ENCODE measurements around the gene KCTD16. TPM values are rescaled to one million over a fixed set of nuclear protein-coding genes. Genes with fewer than 3 reads are reported as not detected.

KCTD16 gene
- total and polyA plus RNA-seq, 12 donors, result 0.04 to 2.1 (median 0.48) TPM; not detected in 1

DNA sequence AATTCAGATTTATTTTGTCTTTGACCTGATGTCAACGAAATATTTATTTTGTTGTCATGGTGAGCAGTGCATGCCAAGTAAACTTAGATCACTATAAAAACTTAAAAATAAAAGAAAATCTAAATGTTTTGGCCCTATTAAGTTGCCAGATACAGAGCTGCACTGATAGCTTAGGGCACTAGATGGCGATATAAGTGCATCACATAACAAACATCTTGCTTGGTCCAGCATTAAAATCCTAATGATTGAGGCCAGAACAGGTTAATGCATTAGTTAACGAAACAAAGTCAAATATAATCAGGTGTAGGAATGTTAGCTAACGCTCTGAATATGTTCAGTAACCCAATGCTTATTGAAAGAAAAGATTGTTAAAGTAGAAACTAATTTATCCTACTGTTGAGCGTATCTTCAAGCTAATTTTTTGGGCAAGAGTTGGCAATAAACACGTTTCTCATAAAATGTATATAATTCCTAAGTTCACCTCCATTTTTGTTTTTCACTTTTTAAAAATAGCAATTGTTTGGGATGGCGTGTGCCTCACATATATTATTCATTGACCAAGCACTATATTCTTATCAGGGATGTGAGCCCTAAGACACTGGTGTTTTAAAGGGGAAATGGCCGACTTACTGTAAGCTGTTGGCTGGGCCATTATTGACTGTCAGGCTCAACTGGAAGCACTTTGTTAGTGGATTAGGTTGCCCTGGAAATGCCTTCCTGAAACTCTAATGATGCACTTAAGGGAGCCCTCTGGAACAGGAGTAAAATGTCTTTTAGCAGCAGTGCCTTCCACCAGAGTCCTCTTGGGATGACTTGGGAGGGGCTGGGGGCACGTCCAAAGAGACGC lies 33.3 kb downstream of the KCTD16 start:
- no peaks in the 10 kb centered on the region for H3K36me3 ChIP-seq (replicated peaks in 1 of 2)
- H3K4me3 ChIP-seq, result no peak overlapping the region
- no peaks in the 10 kb centered on the region for H3K4me1 ChIP-seq (replicated peaks in 1 of 2)
- peaks cover 0 to 3% (median 0%) of the 10 kb centered on the region in 3 donors for H3K9me3 ChIP-seq (replicated peaks in 1 of 3)
- DNase-seq, result peak; percentile 18 to 73 (median 44)
- intact Hi-C loops (cut with DNase I), result loop anchor here in 1 of 2 donors (10.0 kb wide), 1 partner anchor 1841 kb away; no protein-coding TSS in a partner anchor
- H3K27me3 ChIP-seq, result peaks cover 17% of the 10 kb centered on the region
- H3K27ac ChIP-seq, result no peak overlapping the region
- WGBS, 4 donors, result 29 to 36% (median 32%) methylated on average over 10 of the region's 10 CpGs
- TF ChIP-seq, protein P1, sequence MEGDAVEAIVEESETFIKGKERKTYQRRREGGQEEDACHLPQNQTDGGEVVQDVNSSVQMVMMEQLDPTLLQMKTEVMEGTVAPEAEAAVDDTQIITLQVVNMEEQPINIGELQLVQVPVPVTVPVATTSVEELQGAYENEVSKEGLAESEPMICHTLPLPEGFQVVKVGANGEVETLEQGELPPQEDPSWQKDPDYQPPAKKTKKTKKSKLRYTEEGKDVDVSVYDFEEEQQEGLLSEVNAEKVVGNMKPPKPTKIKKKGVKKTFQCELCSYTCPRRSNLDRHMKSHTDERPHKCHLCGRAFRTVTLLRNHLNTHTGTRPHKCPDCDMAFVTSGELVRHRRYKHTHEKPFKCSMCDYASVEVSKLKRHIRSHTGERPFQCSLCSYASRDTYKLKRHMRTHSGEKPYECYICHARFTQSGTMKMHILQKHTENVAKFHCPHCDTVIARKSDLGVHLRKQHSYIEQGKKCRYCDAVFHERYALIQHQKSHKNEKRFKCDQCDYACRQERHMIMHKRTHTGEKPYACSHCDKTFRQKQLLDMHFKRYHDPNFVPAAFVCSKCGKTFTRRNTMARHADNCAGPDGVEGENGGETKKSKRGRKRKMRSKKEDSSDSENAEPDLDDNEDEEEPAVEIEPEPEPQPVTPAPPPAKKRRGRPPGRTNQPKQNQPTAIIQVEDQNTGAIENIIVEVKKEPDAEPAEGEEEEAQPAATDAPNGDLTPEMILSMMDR (IDR thresholded peaks at IDR 0.05), result peak; percentile 66 to 91 (median 82)
- no peak for TF ChIP-seq POLR2A (IDR thresholded peaks at IDR 0.05)

DNA sequence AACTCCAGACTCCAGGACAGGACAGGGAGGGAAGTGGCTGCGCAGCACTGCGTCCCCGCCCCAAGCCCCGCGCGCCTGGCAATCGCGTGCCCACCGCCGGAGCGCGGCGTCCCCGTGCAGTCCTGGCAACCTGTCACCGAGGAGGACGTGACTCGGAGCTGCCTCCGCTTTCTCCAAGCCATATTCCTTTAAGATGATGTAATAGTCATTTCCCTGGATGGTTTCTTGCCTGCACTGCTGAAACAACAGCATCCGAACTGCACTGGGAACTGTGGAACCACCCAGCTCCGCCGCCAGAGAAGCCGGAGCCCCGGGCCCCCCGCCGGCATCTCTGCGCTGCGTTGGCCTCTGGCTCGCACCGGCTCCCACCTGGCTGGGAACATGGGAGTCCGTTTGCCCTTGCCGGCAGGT lies 34.5 kb downstream of the KCTD16 start:
- TF ChIP-seq POLR2A (IDR thresholded peaks at IDR 0.05), result no peak
- TF ChIP-seq, protein P1 (IDR thresholded peaks at IDR 0.05), result no peak
- H3K27me3 ChIP-seq, result peaks cover 17% of the 10 kb centered on the region
- peak in 1 of 7 donors; percentile 55 for DNase-seq
- no peaks in the 10 kb centered on the region for H3K36me3 ChIP-seq (replicated peaks in 1 of 2)
- 1 to 2% (median 2%) methylated on average over 8 to 31 of the region's 31 CpGs for WGBS, 4 donors
- H3K4me1 ChIP-seq (replicated peaks in 1 of 2), result no peaks in the 10 kb centered on the region
- peaks cover 0 to 3% (median 0%) of the 10 kb centered on the region in 3 donors for H3K9me3 ChIP-seq (replicated peaks in 1 of 3)
- no peak overlapping the region for H3K27ac ChIP-seq
- H3K4me3 ChIP-seq, result no peak overlapping the region
- intact Hi-C loops (cut with DNase I), result loop anchor here in 1 of 2 donors (10.0 kb wide), 1 partner anchor 1840 kb away; no protein-coding TSS in a partner anchor

DNA sequence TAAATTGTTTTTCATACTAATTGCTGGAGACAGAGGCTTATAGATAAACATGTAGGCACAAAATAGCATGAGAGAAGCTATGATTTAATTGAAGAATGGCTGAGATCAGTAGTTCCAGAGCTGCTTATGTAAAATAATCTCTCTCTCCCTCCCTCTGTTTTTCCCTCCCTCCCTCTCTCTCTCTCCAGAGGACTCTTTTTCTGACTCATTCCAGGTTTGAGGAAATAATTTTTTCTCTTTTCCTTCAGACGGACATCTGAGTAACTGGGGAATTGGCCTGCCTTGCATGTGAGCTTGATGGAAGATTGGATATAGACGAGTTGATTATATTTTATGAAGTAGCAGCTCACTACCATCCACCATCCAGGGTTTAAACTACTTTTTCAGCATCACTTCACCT lies 35.5 kb downstream of the KCTD16 start:
- intact Hi-C loops (cut with DNase I), result loop anchor here in 1 of 2 donors (10.0 kb wide), 1 partner anchor 1839 kb away; no protein-coding TSS in a partner anchor
- Histone ChIP-seq H3K4me3 (no peak overlapping the region), H3K36me3 (replicated peaks in 1 of 2) (no peaks in the 10 kb centered on the region), H3K9me3 (replicated peaks in 1 of 3) (peaks cover 0 to 3% (median 0%) of the 10 kb centered on the region in 3 donors), H3K27me3 (peaks cover 17% of the 10 kb centered on the region), H3K27ac (no peak overlapping the region), H3K4me1 (replicated peaks in 1 of 2) (no peaks in the 10 kb centered on the region)
- no peak for DNase-seq
- no peak for TF ChIP-seq POLR2A (IDR thresholded peaks at IDR 0.05)
- TF ChIP-seq, protein P1 (IDR thresholded peaks at IDR 0.05), result no peak
- 24 to 41% (median 35%) methylated on average over 2 of the region's 2 CpGs for WGBS, 4 donors

DNA sequence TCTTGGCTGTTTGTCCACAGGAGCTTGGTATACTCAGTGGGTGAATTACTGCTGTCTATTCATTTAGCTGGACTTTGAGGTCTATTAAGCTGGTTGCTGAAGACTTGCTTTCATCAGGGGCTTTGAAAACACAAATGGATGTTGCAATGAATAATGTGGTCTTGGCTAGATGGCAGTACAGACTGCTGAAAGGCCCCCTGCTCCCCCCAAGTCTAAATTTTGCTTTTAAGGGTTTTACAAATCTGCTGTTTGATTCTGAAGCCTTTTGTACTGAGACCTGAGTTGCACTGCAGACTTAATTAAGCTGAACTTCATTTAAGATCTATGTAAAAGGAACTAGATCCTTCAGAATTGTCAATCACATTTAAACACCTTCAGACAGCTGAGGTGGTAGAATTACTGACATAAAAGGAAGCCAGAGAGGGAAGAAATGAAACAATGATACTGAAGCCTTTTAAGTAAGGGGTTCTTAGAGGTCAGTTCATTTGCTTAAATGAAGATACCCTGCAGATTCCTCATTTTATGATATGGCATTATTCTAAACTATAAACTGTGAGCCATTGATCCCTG lies 37.3 kb downstream of the KCTD16 start:
- peaks cover 17% of the 10 kb centered on the region for H3K27me3 ChIP-seq
- no peak overlapping the region for H3K4me3 ChIP-seq
- peaks cover 0 to 3% (median 0%) of the 10 kb centered on the region in 3 donors for H3K9me3 ChIP-seq (replicated peaks in 1 of 3)
- intact Hi-C loops (cut with DNase I), result loop anchor here in 1 of 2 donors (10.0 kb wide), 1 partner anchor 1837 kb away; no protein-coding TSS in a partner anchor
- DNase-seq, result no peak
- H3K36me3 ChIP-seq (replicated peaks in 1 of 2), result no peaks in the 10 kb centered on the region
- no peaks in the 10 kb centered on the region for H3K4me1 ChIP-seq (replicated peaks in 1 of 2)
- H3K27ac ChIP-seq, result no peak overlapping the region
- TF ChIP-seq, protein P1 (IDR thresholded peaks at IDR 0.05), result no peak
- no peak for TF ChIP-seq POLR2A (IDR thresholded peaks at IDR 0.05)
